ENCODE measurements around the gene ADAM15. TPM values are rescaled to one million over a fixed set of nuclear protein-coding genes. Genes with fewer than 3 reads are reported as not detected.

Gene ADAM15
- total RNA-seq, 2 experiments from 2014 or later = 73.9 to 76.4 TPM

DNA sequence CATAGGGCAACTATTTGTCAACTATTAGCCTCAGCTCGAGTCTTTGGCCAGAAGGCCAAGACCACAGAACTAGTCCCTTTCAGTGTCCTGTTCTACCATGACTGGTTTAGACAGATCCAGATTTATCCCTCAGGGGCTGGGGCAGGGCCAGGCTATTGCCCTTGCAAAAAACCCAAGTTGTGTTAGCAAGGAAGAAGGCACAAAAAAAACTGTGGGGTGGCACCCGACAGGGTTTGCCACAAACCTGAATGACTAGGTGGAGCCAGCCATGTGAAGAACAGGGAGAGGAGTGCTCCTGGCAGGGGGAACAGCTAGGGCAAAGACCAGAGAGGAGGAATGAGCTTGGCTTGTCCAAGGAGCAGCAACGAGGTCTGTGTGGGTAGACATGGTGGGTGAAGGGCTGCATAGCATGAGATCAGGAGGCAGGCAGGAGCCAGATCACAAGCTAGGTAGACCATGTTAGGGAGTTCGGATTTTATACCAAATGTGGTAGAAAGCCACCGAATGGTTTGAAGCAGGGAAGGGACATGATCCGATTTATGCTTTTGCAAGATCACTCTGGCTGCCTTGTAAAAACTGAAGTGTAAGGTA is 13.2 kb upstream of the ADAM15 start:
- peaks cover 14% of the 10 kb centered on the region for H3K27me3 Mint-ChIP-seq
- peaks cover 7% of the 10 kb centered on the region for H3K4me1 Mint-ChIP-seq
- H3K9me3 Mint-ChIP-seq = no peaks in the 10 kb centered on the region
- DNase-seq = no peak
- H3K36me3 Mint-ChIP-seq (ENCODE audit: low read depth) = no peaks in the 10 kb centered on the region
- CTCF ChIA-PET = interaction anchor here (0.7 to 12.9 kb wide), 4 partner anchors 13 to 20 kb away, joined by 3 to 107 read pairs (median 4); partner anchors contain the start of gene ADAM15
- no peak overlapping the region for H3K4me3 Mint-ChIP-seq
- no peak overlapping the region for H3K27ac Mint-ChIP-seq
- POLR2A ChIA-PET = interaction anchor here (1.1 kb wide), 1 partner anchor 22 kb away, joined by 3 read pairs; no protein-coding TSS in a partner anchor

DNA sequence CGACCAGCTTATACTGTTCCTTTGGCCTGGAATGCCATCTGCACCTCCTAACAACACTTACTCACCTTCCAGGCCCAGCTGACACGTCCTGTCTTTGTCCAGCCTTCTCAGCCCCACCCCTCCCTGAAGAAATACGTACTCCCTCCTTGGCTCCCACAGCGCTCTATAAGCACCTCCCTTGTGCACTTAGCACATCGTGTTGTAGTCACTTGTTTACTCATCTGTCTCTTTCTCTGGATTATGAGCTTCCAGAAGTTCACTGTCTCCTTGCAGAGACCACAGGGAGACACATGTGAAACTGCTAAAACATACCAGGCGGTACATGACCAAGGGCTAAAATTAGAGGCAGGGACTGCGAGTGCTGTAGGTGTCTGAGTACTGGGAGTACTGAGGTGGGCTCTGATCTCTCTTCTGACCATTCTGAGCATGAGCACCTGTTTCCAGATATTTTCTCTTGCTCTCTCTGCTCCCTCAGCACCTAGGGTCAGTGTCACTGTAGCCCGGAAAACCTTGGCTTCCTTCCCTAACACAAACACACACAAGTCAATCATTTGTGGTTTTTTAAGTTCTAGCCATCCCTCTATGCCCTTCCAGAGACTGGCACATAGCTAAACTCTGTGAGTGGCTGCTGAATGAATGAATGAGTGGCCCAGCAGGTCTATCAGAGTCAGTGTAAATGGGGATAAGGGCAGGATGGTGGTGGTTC is 12.4 kb upstream of the ADAM15 start:
- Mint-ChIP-seq H3K27me3 (peaks cover 14% of the 10 kb centered on the region), H3K9me3 (no peaks in the 10 kb centered on the region), H3K36me3 (ENCODE audit: low read depth) (no peaks in the 10 kb centered on the region), H3K4me3 (no peak overlapping the region), H3K27ac (no peak overlapping the region), H3K4me1 (peaks cover 8% of the 10 kb centered on the region)
- ChIA-PET POLR2A (interaction anchor here (0.9 to 1.1 kb wide), 2 partner anchors 9 to 22 kb away, joined by 3 read pairs; no protein-coding TSS in a partner anchor), CTCF (interaction anchor here (0.7 to 12.9 kb wide), 3 partner anchors 12 to 21 kb away, joined by 3 to 107 read pairs (median 5); partner anchors contain the start of gene ADAM15)
- DNase-seq = no peak

DNA sequence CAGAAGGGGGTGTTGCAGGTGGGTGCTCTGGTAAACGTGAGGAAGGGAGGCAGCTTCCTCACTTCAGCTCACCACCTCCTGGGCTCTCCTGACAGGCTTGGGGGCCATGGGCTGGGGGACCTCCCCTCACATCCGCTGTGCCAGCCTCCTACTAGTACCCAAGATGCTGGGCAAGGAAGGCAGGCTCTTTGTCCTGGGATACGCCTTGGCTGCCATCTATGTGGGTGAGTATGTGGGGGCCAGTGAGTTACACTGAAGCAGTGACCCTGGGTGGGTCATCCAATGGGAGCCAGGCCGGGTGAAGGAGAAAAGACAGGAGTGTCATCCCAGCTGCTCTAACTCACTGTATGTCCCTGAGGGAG is 11.8 kb upstream of the ADAM15 start:
- CTCF ChIA-PET = interaction anchor here (0.7 to 12.9 kb wide), 3 partner anchors 12 to 21 kb away, joined by 5 to 107 read pairs (median 5); partner anchors contain the start of gene ADAM15
- Mint-ChIP-seq H3K4me1 (peaks cover 10% of the 10 kb centered on the region), H3K4me3 (no peak overlapping the region), H3K9me3 (no peaks in the 10 kb centered on the region), H3K36me3 (ENCODE audit: low read depth) (no peaks in the 10 kb centered on the region), H3K27me3 (peaks cover 14% of the 10 kb centered on the region), H3K27ac (no peak overlapping the region)
- no peak for DNase-seq
- POLR2A ChIA-PET = interaction anchor here (0.9 to 1.1 kb wide), 2 partner anchors 10 to 23 kb away, joined by 3 read pairs; no protein-coding TSS in a partner anchor

DNA sequence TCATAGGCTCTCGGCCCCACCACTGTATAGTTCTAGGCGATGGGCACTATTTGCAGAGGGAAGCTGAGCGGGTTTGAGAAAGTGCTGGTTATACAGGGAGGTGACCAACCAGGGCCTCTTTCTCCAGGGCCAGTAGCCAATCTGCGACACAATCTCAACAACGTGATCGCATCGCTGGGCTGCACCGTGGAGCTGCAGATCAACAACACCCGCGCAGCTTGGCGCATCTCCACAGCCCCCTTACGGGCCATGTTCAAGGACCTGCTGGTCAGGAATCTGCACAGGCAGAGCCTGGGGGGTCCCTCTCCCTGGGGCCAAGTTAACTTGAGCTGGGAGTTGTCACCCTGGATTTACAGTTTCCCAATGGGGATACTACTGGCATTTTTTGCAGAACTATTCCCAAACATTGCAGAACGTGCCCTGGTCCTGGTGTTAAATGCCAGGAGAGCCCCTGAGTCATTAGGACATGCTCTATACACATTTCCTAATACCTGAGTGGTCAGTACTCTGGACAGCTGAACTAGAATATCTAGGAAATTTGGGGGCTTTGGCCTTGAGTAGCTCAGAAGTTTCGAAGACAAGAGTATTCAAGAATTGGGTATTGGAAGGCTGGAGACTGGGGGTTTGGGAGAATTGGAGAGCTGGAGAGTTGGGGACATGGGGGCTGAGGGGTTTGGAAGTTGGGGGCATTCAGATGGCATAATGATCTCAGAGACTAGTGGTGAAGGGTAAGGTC is 10.6 kb upstream of the ADAM15 start:
- Mint-ChIP-seq H3K27ac (no peak overlapping the region), H3K4me3 (no peak overlapping the region), H3K9me3 (no peaks in the 10 kb centered on the region), H3K27me3 (peaks cover 14% of the 10 kb centered on the region), H3K4me1 (peaks cover 18% of the 10 kb centered on the region), H3K36me3 (ENCODE audit: low read depth) (no peaks in the 10 kb centered on the region)
- DNase-seq = no peak
- CTCF ChIA-PET = interaction anchor here (1.0 to 12.9 kb wide), 4 partner anchors 11 to 57 kb away, joined by 3 to 107 read pairs (median 10); partner anchors contain the start of genes ADAM15 and FLAD1
- POLR2A ChIA-PET = interaction anchor here (2.1 kb wide), 1 partner anchor 11 kb away, joined by 9 read pairs; the partner anchor contains the start of gene ADAM15

DNA sequence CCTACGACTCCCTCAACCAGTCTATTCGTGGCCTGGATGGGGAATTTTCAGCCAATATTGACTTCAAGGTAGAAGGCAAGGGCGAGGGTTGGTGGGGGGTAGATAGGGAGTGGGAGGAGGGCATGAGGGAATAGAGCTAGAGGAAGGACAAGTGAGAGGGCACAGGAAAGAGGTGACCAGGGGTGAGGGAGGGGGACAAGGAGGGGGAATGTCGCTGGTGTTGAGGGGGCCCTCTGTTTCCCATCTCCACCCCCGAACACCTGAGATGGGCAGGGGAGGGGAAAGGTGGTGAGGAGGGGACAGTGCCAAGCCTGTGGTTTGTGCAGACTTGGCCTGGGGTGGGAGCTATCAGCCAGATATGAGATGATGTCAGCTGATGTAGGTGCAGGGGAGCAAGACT is 8.3 kb upstream of the ADAM15 start:
- POLR2A ChIA-PET = interaction anchor here (2.4 kb wide), 1 partner anchor 42 kb away, joined by 7 read pairs; no protein-coding TSS in a partner anchor

DNA sequence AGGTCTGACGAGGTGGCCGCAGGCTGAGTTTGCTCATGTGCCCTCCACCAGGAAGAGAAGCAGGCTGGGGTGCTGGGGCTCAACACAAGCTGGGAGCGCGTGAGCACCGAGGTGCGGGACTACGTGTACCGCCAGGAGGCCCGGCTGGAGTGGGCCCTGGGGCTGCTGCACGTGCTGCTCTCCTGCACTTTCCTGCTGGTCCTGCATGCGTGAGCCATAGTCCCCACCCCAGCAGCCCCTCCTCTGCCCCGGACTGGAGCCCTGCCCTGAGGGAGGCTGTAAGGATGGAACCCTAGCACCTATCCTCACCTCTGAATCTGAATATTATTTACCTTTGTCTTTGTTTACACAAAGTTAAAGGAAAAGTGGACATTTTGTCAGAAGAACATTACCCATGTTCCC is 7.8 kb upstream of the ADAM15 start:
- H3K27me3 Mint-ChIP-seq = peaks cover 7% of the 10 kb centered on the region
- no peaks in the 10 kb centered on the region for H3K9me3 Mint-ChIP-seq
- H3K4me1 Mint-ChIP-seq = peaks cover 18% of the 10 kb centered on the region
- H3K36me3 Mint-ChIP-seq (ENCODE audit: low read depth) = no peaks in the 10 kb centered on the region
- ChIA-PET POLR2A (interaction anchor here (2.4 kb wide), 1 partner anchor 42 kb away, joined by 7 read pairs; no protein-coding TSS in a partner anchor), CTCF (interaction anchor here (0.7 to 12.9 kb wide), 13 partner anchors 15 to 483 kb away, joined by 3 to 107 read pairs (median 3); partner anchors contain the start of genes EFNA4 and KRTCAP2)
- DNase-seq = no peak
- no peak overlapping the region for H3K4me3 Mint-ChIP-seq
- no peak overlapping the region for H3K27ac Mint-ChIP-seq

More for the DNA sequence above, 8.3 kb upstream of the ADAM15 start:
- H3K27ac Mint-ChIP-seq = no peak overlapping the region
- no peaks in the 10 kb centered on the region for H3K36me3 Mint-ChIP-seq (ENCODE audit: low read depth)
- no peak for DNase-seq
- CTCF ChIA-PET = interaction anchor here (1.3 to 12.9 kb wide), 6 partner anchors 9 to 47 kb away, joined by 3 to 107 read pairs (median 16); partner anchors contain the start of gene ADAM15
- no peak overlapping the region for H3K4me3 Mint-ChIP-seq
- H3K4me1 Mint-ChIP-seq = peaks cover 18% of the 10 kb centered on the region
- H3K27me3 Mint-ChIP-seq = peaks cover 12% of the 10 kb centered on the region
- H3K9me3 Mint-ChIP-seq = no peaks in the 10 kb centered on the region

DNA sequence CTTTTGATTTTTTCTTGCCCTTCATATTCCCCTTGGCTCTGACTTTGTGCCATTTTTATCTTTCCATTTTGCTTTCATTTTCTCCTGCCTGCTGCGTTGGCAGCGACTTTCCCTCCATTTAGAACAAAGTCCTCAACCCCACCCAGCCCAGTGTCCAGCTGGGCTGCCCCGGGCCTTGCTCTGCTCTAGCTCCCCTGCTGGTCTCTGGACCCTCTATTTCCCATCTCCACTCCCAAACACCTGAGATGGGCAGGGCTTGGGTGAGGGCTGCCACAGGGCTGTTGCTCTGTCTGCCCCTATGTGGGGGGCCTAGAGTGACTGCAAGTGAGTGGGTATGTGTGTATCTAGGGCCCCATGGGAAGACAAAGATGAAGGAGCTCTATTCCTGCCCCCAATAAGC is 7.3 kb upstream of the ADAM15 start:
- POLR2A ChIA-PET = interaction anchor here (1.1 to 2.4 kb wide), 2 partner anchors 18 to 41 kb away, joined by 4 to 7 read pairs; no protein-coding TSS in a partner anchor
- Mint-ChIP-seq H3K27me3 (peaks cover 3% of the 10 kb centered on the region), H3K4me1 (peaks cover 17% of the 10 kb centered on the region), H3K27ac (no peak overlapping the region), H3K36me3 (ENCODE audit: low read depth) (no peaks in the 10 kb centered on the region), H3K9me3 (no peaks in the 10 kb centered on the region), H3K4me3 (no peak overlapping the region)
- DNase-seq = no peak
- CTCF ChIA-PET = interaction anchor here (0.6 to 12.9 kb wide), 17 partner anchors 14 to 484 kb away, joined by 3 to 107 read pairs (median 3); partner anchors contain the start of genes EFNA4, KRTCAP2 and SHC1

DNA sequence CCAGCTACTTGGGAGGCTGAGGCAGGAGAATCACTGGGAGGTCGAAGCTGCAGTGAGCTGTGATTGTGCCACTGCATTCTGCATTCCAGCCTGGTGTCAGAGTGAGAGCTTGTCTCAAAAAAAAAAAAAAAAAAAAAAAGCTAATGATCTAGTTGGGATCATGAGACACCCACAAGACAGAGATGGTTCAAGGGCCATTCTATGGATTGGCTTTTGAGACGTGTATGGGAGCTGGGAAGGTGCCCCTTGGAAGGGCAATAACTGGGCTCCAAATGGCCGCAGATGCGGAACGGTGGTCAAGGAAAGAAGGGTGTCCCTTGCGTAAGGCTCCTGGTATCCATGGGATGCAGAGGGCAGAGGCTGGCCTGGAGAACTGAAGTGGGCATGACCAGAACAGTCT is 6.8 kb upstream of the ADAM15 start:
- ChIA-PET CTCF (interaction anchor here (0.6 to 12.9 kb wide), 19 partner anchors 14 to 485 kb away, joined by 3 to 107 read pairs (median 3); partner anchors contain the start of genes EFNA4, KRTCAP2, PYGO2 and SHC1), POLR2A (interaction anchor here (1.1 to 2.4 kb wide), 3 partner anchors 14 to 41 kb away, joined by 4 to 7 read pairs (median 5); no protein-coding TSS in a partner anchor)
- Mint-ChIP-seq H3K4me3 (no peak overlapping the region), H3K27ac (no peak overlapping the region), H3K9me3 (no peaks in the 10 kb centered on the region), H3K36me3 (ENCODE audit: low read depth) (no peaks in the 10 kb centered on the region), H3K4me1 (peaks cover 12% of the 10 kb centered on the region), H3K27me3 (peaks cover 3% of the 10 kb centered on the region)
- DNase-seq = no peak

DNA sequence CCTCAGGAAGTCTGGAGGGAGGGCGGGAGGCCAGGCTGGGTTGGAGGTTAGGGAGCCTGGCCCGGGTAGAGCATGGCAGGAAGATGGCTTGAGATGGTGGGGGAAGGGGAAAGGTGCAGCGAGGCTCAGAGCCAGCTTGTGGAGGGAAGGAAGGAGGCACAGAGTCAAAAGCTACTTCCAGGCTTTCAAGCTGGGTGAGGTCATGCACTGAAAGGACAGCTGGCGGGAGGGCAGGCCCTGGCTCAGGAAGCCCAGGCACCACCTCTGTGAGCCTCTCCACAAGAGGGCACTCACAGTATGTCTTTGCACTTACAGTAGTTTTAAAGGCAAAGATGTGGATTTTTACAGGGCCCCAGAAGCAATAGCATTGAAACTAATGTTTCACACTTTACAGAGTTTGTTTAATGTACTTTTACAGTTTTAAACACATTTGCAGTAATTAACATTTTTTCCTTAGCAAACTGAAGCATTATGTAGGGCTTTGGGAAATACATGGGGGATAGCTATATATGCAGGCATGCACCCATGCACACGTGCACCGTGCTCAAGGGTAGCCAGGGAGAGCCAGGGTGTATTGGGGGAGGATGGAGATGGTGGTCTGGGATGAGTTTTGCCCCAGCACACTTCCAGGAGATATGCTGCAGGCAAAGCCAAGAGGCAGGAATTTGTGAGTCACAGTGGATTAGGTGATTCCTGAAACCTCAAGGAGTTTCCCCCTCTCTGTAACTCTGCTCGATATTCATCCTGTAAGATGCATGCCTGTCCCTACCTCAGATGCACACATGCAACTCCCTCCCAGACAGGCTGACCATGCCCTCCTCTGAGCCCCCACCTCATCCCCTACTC is 6.1 kb upstream of the ADAM15 start:
- DNase-seq = peak; percentile 73
- Mint-ChIP-seq H3K4me1 (peaks cover 17% of the 10 kb centered on the region), H3K27me3 (peaks cover 3% of the 10 kb centered on the region), H3K27ac (no peak overlapping the region), H3K4me3 (no peak overlapping the region), H3K36me3 (ENCODE audit: low read depth) (no peaks in the 10 kb centered on the region), H3K9me3 (no peaks in the 10 kb centered on the region)
- CTCF ChIA-PET = interaction anchor here (1.0 to 12.9 kb wide), 13 partner anchors 13 to 101 kb away, joined by 3 to 107 read pairs (median 5); partner anchors contain the start of genes EFNA4, PYGO2 and SHC1
- POLR2A ChIA-PET = interaction anchor here (1.1 to 2.4 kb wide), 3 partner anchors 13 to 40 kb away, joined by 4 to 7 read pairs (median 5); no protein-coding TSS in a partner anchor

DNA sequence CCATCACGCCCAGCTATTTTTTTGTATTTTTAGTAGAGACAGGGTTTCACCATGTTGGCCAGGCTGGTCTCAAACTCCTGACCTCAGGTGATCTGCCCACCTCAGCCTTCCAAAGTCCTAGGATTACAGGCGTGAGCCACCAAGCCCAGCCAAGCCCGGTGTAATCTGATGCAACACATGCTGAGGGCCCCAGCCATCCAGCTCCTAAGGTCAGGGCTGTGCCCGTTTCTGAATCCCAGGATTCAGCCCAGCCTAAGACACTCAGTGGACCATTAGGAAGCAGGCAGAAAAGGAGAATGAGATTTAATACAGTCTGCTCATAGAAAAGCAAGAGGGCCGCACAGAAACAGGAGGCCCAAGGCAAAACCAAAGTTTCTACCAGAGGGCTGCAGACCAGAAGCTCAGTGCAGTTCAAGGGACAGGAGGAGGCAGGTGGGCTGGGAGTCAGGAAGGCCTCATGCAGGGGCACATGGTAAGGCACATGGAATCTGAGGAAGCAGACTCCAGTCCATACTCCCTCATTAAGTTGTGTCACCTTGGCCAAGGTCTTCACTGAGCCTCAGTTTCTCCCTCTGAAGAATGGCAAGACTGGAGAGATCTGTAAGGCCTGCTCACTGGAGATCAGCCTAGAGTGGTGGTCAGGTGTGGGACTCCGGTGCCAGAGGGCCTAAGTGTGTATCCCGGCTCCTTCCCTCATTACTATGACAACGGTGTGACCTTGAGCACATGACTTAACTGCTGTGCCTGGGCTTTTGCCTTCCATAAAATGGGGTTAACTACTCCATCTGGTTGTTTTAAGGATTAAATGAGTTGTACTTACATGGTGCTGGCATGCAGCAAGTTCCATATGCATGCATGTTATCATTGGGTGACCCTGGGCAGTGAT is 2.4 kb upstream of the ADAM15 start:
- POLR2A ChIA-PET = no interaction called here
- H3K36me3 Mint-ChIP-seq (ENCODE audit: low read depth) = no peaks in the 10 kb centered on the region
- H3K27ac Mint-ChIP-seq = no peak overlapping the region
- no peaks in the 10 kb centered on the region for H3K27me3 Mint-ChIP-seq
- H3K4me1 Mint-ChIP-seq = peaks cover 40% of the 10 kb centered on the region
- no peaks in the 10 kb centered on the region for H3K9me3 Mint-ChIP-seq
- CTCF ChIA-PET = interaction anchor here (0.6 to 12.9 kb wide), 2 partner anchors 9 to 435 kb away, joined by 4 to 107 read pairs; no protein-coding TSS in a partner anchor
- H3K4me3 Mint-ChIP-seq = no peak overlapping the region
- no peak for DNase-seq
